SH-SY5Y (cell line): ENCODE results near the gene OVCH2.

Experiments
- GATA2 ChIP-seq: IDR thresholded peaks from 2 replicates; pipeline ENCODE4 v1.6.1; 2011; ENCODE audit warnings: mild to moderate bottlenecking, low read depth, low read length
- GATA3 ChIP-seq: IDR thresholded peaks from 2 replicates; pipeline ENCODE4 v1.6.1; 2011; ENCODE audit warnings: low read depth, mild to moderate bottlenecking, low read length, moderate library complexity

DNA sequence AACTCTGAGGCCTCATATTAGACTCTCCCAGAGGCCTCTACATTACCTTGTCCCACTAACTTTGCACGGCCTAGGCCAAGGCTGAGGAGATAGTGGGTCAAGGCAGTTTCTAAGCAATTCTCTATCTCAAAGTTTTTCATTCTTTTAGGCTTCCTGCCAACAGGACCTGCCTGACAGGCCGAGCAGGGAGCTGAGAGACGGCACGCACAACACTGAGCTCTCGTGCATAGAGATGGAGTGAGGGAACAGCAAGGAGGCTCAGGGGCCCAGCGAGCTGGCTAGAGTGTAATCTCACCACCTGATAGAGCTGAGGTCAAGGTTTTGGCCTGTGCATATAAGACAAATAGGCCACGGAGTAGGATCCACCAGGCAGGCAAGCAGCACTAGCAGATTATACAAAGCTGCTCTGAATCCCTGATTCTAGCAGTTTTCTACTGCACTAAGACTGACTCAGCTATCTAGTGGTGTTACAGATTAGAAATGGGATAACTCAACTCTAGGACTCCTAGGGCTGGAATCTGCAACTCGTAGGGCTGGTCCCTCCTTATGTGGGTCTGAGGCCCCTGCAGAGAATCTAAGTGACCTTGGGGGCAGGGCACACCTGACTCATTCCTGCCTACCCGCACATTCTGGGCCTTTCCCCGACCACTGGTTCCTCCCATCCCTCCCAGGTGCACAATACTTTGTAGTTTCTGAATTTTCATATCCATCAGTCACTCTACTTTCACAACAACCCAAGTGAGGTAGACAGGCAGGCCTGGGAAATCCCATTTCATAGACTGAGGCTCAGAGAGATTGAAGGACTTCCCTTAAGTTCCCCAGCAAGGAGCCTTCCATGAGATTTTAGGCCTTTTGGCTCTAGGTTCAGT, 34.7 kb downstream of the OVCH2 start:
- TF ChIP-seq GATA3, result no peak
- TF ChIP-seq GATA2, result no peak
